WTC11 (cell line): ENCODE measurements around the gene ARV1. TPM values are rescaled to one million over a fixed set of nuclear protein-coding genes. Genes with fewer than 3 reads are reported as not detected.
A peak's percentile ranks its signal among the peaks of the same experiment; 100 is the strongest.

Experiments
- ATAC-seq: fragments of 200-7000 bp; cut with Tn5 transposase; 2 replicates; pipeline ENCODE4 v1.10.0; 2021; ENCODE audit warnings: mild to moderate bottlenecking, moderate library complexity
- CTCF ChIA-PET: fragments of 300-600 bp; sonication (Branson Sonifier 250); formaldehyde crosslinking; loops from one replicate; lab custom pipeline; 2021; ENCODE audit warnings: antibody characterized with exemption; lab: Charles Lee
- POLR2A ChIA-PET: fragments of 350-600 bp; sonication (Branson Sonifier 250); formaldehyde crosslinking; loops from one replicate; lab custom pipeline; 2021; ENCODE audit warnings: antibody characterized with exemption; lab: Charles Lee
- DNase-seq: peaks from one replicate; pipeline ENCODE4 v3.0.0; 2021; ENCODE audit warnings: low spot score
- H3K27ac Mint-ChIP-seq: 2 replicates; pipeline ENCODE4 v1.8.0; 2021; ENCODE audit warnings: mixed read lengths
- H3K27me3 Mint-ChIP-seq: 2 replicates; pipeline ENCODE4 v1.8.0; 2021; ENCODE audit warnings: low read depth, mild to moderate bottlenecking, moderate library complexity, mixed read lengths
- H3K36me3 Mint-ChIP-seq: 2 replicates; pipeline ENCODE4 v1.8.0; 2021; ENCODE audit warnings: mixed read lengths
- H3K4me1 Mint-ChIP-seq: 2 replicates; pipeline ENCODE4 v1.8.0; 2022; ENCODE audit warnings: mixed read lengths
- H3K4me3 Mint-ChIP-seq: 2 replicates; pipeline ENCODE4 v1.8.0; 2021; ENCODE audit warnings: mild to moderate bottlenecking, moderate library complexity, mixed read lengths
- H3K9me3 Mint-ChIP-seq: 2 replicates; pipeline ENCODE4 v1.8.0; 2021; ENCODE audit warnings: mixed read lengths
- ATF1 ChIP-seq: sonication (generic); formaldehyde crosslinking; IDR thresholded peaks from 2 replicates; pipeline ENCODE4 v1.8.1; 2023; ENCODE audit warnings: mild to moderate bottlenecking, moderate library complexity, missing genetic modification reagents
- ESRRA ChIP-seq: sonication (generic); formaldehyde crosslinking; IDR thresholded peaks from 2 replicates; pipeline ENCODE4 v1.8.1; 2022; ENCODE audit warnings: mild to moderate bottlenecking, missing genetic modification reagents, borderline replicate concordance
- FOXK1 ChIP-seq: sonication (generic); formaldehyde crosslinking; IDR thresholded peaks from 2 replicates; pipeline ENCODE4 v1.8.0; 2022; ENCODE audit warnings: mild to moderate bottlenecking, moderate library complexity, missing genetic modification reagents
- GABPB1 ChIP-seq: sonication (generic); formaldehyde crosslinking; IDR thresholded peaks from 2 replicates; pipeline ENCODE4 v1.8.1; 2023; ENCODE audit warnings: mild to moderate bottlenecking, missing genetic modification reagents
- HMGA2 ChIP-seq: fragments of 250-450 bp; sonication (Bioruptor Pico); IDR thresholded peaks from 2 replicates; pipeline ENCODE4 v1.4.0; 2021; ENCODE audit warnings: mild to moderate bottlenecking, moderate library complexity
- JAZF1 ChIP-seq: fragments of 250-450 bp; sonication (Bioruptor Pico); IDR thresholded peaks from 2 replicates; pipeline ENCODE4 v1.9.0; 2021; ENCODE audit warnings: moderate library complexity, mild to moderate bottlenecking, inconsistent platforms
- KAT7 ChIP-seq: sonication (generic); formaldehyde crosslinking; IDR thresholded peaks from 2 replicates; pipeline ENCODE4 v1.8.1; 2023; ENCODE audit warnings: missing genetic modification reagents, mild to moderate bottlenecking, borderline replicate concordance
- MXD4 ChIP-seq: fragments of 250-450 bp; sonication (Bioruptor Pico); IDR thresholded peaks from 2 replicates; pipeline ENCODE4 v1.8.0; 2021; ENCODE audit warnings: mild to moderate bottlenecking, moderate library complexity, borderline replicate concordance
- NFE2L1 ChIP-seq: sonication (generic); formaldehyde crosslinking; IDR thresholded peaks from 2 replicates; pipeline ENCODE4 v1.8.1; 2023; ENCODE audit warnings: missing genetic modification reagents
- TEAD4 ChIP-seq: sonication (generic); formaldehyde crosslinking; IDR thresholded peaks from 2 replicates; pipeline ENCODE4 v1.8.0; 2022; ENCODE audit warnings: mild to moderate bottlenecking, missing genetic modification reagents
- TP53 ChIP-seq: sonication (generic); formaldehyde crosslinking; IDR thresholded peaks from 2 replicates; pipeline ENCODE4 v1.8.1; 2023; ENCODE audit warnings: mild to moderate bottlenecking, missing genetic modification reagents
- ZNF317 ChIP-seq: sonication (generic); formaldehyde crosslinking; IDR thresholded peaks from 2 replicates; pipeline ENCODE4 v1.8.1; 2023; ENCODE audit warnings: low read depth, mild to moderate bottlenecking, moderate library complexity, missing genetic modification reagents, borderline replicate concordance
- ZNF396 ChIP-seq: fragments of 250-450 bp; sonication (Bioruptor Pico); IDR thresholded peaks from 2 replicates; pipeline ENCODE4 v1.8.0; 2021; ENCODE audit warnings: mild to moderate bottlenecking, moderate library complexity, borderline replicate concordance
- ZNF423 ChIP-seq: fragments of 250-450 bp; sonication (Bioruptor Pico); IDR thresholded peaks from 2 replicates; pipeline ENCODE4 v2.1.2; 2022; ENCODE audit warnings: mild to moderate bottlenecking, moderate library complexity
- total RNA-seq: library from RNA; stranded (reverse); gene quantifications from 3 replicates; pipeline ENCODE4 v1.2.3, GENCODE V29; 2021
- TF ChIP-seq, protein P1 (sequence below): fragments of 250-450 bp; sonication (Bioruptor Pico); IDR thresholded peaks from 2 replicates; pipeline ENCODE4 v2.1.2; 2022; ENCODE audit warnings: mild to moderate bottlenecking, moderate library complexity
- TF ChIP-seq, protein P2 (sequence below): fragments of 250-450 bp; sonication (Bioruptor Pico); IDR thresholded peaks from 2 replicates; pipeline ENCODE4 v1.9.0; 2021; ENCODE audit warnings: mild to moderate bottlenecking
- TF ChIP-seq, protein P3 (sequence below): fragments of 250-450 bp; sonication (Bioruptor Pico); IDR thresholded peaks from 2 replicates; pipeline ENCODE4 v1.9.0; 2021; ENCODE audit warnings: mild to moderate bottlenecking, borderline replicate concordance
- TF ChIP-seq, protein P4 (sequence below): fragments of 250-450 bp; sonication (Bioruptor Pico); IDR thresholded peaks from 2 replicates; pipeline ENCODE4 v1.9.0; 2021; ENCODE audit warnings: moderate library complexity, mild to moderate bottlenecking, inconsistent platforms, borderline replicate concordance
- TF ChIP-seq, protein P5 (sequence below): fragments of 250-450 bp; sonication (Bioruptor Pico); IDR thresholded peaks from 2 replicates; pipeline ENCODE4 v1.8.0; 2021; ENCODE audit warnings: mild to moderate bottlenecking
- TF ChIP-seq, protein P6 (sequence below): sonication (generic); formaldehyde crosslinking; IDR thresholded peaks from 2 replicates; pipeline ENCODE4 v1.8.1; 2023; ENCODE audit warnings: mild to moderate bottlenecking, missing genetic modification reagents, moderate library complexity

Gene ARV1
- total RNA-seq, 1 experiment from 2014 or later = 9.1 TPM

DNA sequence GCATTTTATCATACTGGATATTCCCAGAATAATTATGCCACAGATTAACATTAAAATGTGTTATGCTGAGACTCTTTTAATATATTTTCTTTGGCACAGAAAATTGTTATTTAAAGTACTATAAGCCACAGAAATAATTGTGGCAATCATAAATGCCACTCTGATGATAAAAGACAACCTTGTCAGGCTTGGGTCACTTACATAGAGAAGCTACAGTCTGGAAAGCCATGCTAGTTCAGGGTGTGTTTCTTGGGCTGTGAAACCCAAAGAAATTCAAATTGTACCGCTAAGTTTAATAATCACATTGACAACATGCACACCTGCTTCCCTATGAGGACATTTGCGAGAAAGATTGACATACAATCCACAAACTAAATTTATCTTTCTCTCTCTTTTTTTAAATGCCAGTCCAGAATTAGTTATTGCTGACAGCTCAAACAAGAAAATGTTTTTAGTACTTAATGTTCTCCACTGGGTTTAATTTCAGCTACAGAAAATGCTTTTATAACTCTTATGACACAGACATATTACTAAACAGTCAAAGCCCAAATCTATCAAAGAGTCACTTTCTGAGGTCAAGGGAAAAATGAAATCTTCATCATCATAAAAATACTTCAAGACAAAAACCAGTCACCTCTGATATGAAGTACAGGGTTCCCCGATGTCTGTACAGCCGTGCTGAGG, 38.9 kb upstream of the ARV1 start:
- H3K27me3 Mint-ChIP-seq = 0 out of 2 replicates have a peak, but pooled peaks cover 3% of the 10 kb centered on the region
- H3K27ac Mint-ChIP-seq = no peak overlapping the region
- POLR2A ChIA-PET = no interaction called here
- H3K4me3 Mint-ChIP-seq = no peak overlapping the region
- no peaks in the 10 kb centered on the region for H3K36me3 Mint-ChIP-seq
- ATAC-seq (no peak), DNase-seq (no peak)
- CTCF ChIA-PET = no interaction called here
- no peaks in the 10 kb centered on the region for H3K9me3 Mint-ChIP-seq
- H3K4me1 Mint-ChIP-seq = no peaks in the 10 kb centered on the region
- no peak for TF ChIP-seq ATF1 (CRISPR knock-in tag)

DNA sequence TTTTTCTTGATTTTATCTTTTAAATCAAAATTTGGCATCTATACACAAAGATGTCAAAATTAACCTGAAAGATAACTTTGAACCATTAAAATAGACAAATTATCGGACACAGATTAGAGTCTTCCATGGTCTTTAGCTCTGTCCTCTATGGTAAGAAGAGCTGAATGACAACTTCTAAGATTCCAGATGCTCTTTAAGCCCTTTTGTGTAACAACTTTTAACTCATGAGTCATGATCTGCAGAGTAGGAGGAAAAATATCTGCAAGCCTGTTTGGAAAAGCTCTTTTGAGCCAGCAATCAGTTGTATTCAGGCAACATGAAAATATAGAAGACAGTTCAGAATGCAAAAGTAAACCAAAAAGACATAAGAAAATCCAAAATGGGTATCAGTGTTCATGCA, 38.0 kb upstream of the ARV1 start:
- no peaks in the 10 kb centered on the region for H3K36me3 Mint-ChIP-seq
- CTCF ChIA-PET = no interaction called here
- TF ChIP-seq GABPB1 (CRISPR knock-in tag) (no peak), TEAD4 (CRISPR knock-in tag) (no peak), ESRRA (CRISPR knock-in tag) (no peak), TP53 (no peak), ZNF396 (CRISPR knock-in tag) (no peak), MXD4 (CRISPR knock-in tag) (no peak)
- TF ChIP-seq, protein P1, sequence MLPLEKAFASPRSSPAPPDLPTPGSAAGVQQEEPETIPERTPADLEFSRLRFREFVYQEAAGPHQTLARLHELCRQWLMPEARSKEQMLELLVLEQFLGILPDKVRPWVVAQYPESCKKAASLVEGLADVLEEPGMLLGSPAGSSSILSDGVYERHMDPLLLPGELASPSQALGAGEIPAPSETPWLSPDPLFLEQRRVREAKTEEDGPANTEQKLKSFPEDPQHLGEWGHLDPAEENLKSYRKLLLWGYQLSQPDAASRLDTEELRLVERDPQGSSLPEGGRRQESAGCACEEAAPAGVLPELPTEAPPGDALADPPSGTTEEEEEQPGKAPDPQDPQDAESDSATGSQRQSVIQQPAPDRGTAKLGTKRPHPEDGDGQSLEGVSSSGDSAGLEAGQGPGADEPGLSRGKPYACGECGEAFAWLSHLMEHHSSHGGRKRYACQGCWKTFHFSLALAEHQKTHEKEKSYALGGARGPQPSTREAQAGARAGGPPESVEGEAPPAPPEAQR = no peak
- TF ChIP-seq, all 79 proteins: peak for 0
- ATAC-seq (no peak), DNase-seq (no peak)
- H3K27me3 Mint-ChIP-seq = 0 out of 2 replicates have a peak, but pooled peaks cover 3% of the 10 kb centered on the region
- POLR2A ChIA-PET = no interaction called here
- no peaks in the 10 kb centered on the region for H3K9me3 Mint-ChIP-seq
- H3K4me1 Mint-ChIP-seq = no peaks in the 10 kb centered on the region
- no peak overlapping the region for H3K4me3 Mint-ChIP-seq
- no peak overlapping the region for H3K27ac Mint-ChIP-seq

DNA sequence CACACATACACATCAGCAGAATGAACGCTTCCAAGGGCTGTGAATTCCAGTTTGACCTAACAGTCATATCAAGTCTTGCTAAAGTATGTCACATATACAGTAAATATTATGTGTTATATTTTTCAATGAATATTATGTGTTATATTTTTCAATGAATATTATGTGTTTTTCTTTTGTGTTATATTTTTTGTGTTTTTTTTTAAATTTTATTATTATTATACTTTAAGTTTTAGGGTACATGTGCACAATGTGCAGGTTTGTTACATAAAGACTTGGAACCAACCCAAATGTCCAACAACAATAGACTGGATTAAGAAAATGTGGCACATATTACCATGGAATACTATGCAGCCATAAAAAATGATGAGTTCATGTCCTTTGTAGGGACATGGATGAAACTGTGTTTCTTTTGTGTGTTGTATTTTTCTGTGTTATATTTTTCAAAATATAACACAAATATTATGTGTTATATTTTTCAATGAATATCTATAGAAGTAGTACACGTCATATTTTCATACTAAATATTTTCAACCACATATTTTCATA, 35.8 kb upstream of the ARV1 start:
- H3K9me3 Mint-ChIP-seq = no peaks in the 10 kb centered on the region
- no peak for TF ChIP-seq ZNF423 (CRISPR knock-in tag)
- TF ChIP-seq HMGA2 = peak; percentile 93
- TF ChIP-seq, all 79 proteins: peak for 1
- ChIA-PET POLR2A (interaction anchor here (1.0 kb wide), 1 partner anchor 14 kb away, joined by 3 read pairs; no protein-coding TSS in a partner anchor), CTCF (no interaction called here)
- DNase-seq = no peak
- Mint-ChIP-seq H3K4me3 (no peak overlapping the region), H3K4me1 (no peaks in the 10 kb centered on the region), H3K36me3 (no peaks in the 10 kb centered on the region), H3K27ac (no peak overlapping the region), H3K27me3 (0 out of 2 replicates have a peak, but pooled peaks cover 3% of the 10 kb centered on the region)
- no peak for ATAC-seq

DNA sequence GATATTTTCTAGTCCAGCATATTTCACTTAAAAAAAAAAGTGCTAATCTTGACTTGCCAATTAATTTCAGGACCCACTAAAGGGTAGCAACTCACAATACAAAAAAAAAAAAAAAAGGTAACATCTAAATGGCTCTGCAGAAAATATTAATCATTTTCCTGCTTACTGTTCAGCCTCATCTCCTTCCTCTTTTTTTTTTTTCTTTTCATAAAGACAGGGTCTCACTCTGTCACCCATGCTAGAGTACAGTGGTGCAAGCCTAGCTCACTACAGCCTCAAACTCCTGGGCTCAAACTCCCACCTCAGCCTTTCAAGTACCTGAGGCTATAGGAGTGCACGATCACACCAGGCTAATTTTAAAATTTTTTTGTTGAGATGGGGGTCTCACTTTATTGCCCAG, 30.6 kb upstream of the ARV1 start:
- CTCF ChIA-PET = no interaction called here
- H3K36me3 Mint-ChIP-seq = no peaks in the 10 kb centered on the region
- H3K4me3 Mint-ChIP-seq = no peak overlapping the region
- TF ChIP-seq, protein P2, sequence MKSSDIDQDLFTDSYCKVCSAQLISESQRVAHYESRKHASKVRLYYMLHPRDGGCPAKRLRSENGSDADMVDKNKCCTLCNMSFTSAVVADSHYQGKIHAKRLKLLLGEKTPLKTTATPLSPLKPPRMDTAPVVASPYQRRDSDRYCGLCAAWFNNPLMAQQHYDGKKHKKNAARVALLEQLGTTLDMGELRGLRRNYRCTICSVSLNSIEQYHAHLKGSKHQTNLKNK = no peak
- TF ChIP-seq FOXK1 (CRISPR knock-in tag) = no peak
- TF ChIP-seq JAZF1 = no peak
- TF ChIP-seq, protein P3, sequence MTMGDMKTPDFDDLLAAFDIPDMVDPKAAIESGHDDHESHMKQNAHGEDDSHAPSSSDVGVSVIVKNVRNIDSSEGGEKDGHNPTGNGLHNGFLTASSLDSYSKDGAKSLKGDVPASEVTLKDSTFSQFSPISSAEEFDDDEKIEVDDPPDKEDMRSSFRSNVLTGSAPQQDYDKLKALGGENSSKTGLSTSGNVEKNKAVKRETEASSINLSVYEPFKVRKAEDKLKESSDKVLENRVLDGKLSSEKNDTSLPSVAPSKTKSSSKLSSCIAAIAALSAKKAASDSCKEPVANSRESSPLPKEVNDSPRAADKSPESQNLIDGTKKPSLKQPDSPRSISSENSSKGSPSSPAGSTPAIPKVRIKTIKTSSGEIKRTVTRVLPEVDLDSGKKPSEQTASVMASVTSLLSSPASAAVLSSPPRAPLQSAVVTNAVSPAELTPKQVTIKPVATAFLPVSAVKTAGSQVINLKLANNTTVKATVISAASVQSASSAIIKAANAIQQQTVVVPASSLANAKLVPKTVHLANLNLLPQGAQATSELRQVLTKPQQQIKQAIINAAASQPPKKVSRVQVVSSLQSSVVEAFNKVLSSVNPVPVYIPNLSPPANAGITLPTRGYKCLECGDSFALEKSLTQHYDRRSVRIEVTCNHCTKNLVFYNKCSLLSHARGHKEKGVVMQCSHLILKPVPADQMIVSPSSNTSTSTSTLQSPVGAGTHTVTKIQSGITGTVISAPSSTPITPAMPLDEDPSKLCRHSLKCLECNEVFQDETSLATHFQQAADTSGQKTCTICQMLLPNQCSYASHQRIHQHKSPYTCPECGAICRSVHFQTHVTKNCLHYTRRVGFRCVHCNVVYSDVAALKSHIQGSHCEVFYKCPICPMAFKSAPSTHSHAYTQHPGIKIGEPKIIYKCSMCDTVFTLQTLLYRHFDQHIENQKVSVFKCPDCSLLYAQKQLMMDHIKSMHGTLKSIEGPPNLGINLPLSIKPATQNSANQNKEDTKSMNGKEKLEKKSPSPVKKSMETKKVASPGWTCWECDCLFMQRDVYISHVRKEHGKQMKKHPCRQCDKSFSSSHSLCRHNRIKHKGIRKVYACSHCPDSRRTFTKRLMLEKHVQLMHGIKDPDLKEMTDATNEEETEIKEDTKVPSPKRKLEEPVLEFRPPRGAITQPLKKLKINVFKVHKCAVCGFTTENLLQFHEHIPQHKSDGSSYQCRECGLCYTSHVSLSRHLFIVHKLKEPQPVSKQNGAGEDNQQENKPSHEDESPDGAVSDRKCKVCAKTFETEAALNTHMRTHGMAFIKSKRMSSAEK (CRISPR knock-in tag) = no peak
- no peak for TF ChIP-seq NFE2L1 (CRISPR knock-in tag)
- TF ChIP-seq ZNF423 (CRISPR knock-in tag) = no peak
- TF ChIP-seq, protein P4, sequence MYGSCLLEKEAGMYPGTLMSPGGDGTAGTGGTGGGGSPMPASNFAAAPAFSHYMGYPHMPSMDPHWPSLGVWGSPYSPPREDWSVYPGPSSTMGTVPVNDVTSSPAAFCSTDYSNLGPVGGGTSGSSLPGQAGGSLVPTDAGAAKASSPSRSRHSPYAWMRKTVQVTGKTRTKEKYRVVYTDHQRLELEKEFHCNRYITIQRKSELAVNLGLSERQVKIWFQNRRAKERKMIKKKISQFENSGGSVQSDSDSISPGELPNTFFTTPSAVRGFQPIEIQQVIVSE (CRISPR knock-in tag) = no peak
- TF ChIP-seq, protein P5, sequence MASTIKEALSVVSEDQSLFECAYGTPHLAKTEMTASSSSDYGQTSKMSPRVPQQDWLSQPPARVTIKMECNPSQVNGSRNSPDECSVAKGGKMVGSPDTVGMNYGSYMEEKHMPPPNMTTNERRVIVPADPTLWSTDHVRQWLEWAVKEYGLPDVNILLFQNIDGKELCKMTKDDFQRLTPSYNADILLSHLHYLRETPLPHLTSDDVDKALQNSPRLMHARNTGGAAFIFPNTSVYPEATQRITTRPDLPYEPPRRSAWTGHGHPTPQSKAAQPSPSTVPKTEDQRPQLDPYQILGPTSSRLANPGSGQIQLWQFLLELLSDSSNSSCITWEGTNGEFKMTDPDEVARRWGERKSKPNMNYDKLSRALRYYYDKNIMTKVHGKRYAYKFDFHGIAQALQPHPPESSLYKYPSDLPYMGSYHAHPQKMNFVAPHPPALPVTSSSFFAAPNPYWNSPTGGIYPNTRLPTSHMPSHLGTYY (CRISPR knock-in tag) = no peak
- no peak for TF ChIP-seq ZNF317 (CRISPR knock-in tag)
- TF ChIP-seq KAT7 = no peak
- TF ChIP-seq, protein P6, sequence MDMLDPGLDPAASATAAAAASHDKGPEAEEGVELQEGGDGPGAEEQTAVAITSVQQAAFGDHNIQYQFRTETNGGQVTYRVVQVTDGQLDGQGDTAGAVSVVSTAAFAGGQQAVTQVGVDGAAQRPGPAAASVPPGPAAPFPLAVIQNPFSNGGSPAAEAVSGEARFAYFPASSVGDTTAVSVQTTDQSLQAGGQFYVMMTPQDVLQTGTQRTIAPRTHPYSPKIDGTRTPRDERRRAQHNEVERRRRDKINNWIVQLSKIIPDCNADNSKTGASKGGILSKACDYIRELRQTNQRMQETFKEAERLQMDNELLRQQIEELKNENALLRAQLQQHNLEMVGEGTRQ = no peak

More for the DNA sequence above, 30.6 kb upstream of the ARV1 start:
- H3K4me1 Mint-ChIP-seq = no peaks in the 10 kb centered on the region
- POLR2A ChIA-PET = no interaction called here
- ATAC-seq (no peak), DNase-seq (no peak)
- no peaks in the 10 kb centered on the region for H3K9me3 Mint-ChIP-seq
- no peak overlapping the region for H3K27ac Mint-ChIP-seq
- no peaks in the 10 kb centered on the region for H3K27me3 Mint-ChIP-seq
